ENCODE measurements around the gene FREY1. TPM values are rescaled to one million over a fixed set of nuclear protein-coding genes. Genes with fewer than 3 reads are reported as not detected.

Gene FREY1
- total and polyA plus RNA-seq, 9 of the 15 experiments (the other 6 are each of a cell fraction or from before 2014, with no cell fraction given), result 0.25 to 1.5 (median 1.1) TPM; not detected in 5

DNA sequence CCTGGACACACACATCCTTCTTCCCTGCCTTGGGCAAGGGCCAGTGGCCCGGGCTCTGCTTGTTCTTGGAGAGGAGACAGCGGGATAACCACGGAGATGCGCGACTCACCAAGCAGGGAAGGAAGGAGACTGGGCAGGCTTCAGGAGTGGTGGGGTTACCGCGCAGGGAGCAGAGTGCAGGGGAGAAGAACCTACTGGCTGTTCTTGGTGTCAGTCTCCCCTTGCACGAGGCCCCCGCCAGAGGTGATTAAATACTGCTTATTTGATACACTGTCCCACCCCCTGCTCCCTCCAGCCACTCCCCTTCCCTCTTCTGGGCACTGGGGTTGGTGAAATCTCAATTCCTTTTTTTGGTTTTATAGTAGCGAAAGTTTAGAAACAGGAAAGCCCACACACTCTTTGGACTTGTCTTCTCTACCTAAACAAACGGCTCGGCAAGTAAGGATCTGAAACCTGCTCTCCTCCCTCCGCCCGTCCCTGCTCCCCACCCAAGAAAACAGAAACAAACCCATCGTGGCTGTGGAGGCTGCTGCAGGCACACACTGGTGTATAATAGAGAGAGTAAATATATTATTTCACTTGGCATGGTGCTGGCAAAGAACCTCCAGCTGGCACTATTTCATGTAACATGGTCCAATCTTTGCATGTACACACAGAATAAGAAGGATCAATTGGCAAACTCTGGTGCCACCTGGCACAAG is 26.2 kb upstream of the FREY1 start:
- H3K9me3 ChIP-seq (replicated peaks; ENCODE audit: control insufficient read depth, insufficient read depth, low read depth, low read length), result no peaks in the 10 kb centered on the region
- no peaks in the 10 kb centered on the region; the same call in 1 of the 2 replicates for H4K20me1 ChIP-seq (replicated peaks; ENCODE audit: control insufficient read depth, insufficient read depth, low read length)
- DNase-seq (ENCODE audit: extremely low read depth in 1 of 4, low spot score in 3 of 4) (no peak), ATAC-seq (no peak), FAIRE-seq (no peak)
- no peak overlapping the region for H3K4me3 ChIP-seq
- BruUV-seq (replicated peaks), result TSS peak; percentile 39
- H3K36me3 ChIP-seq (ENCODE audit: control insufficient read depth, insufficient read depth, low read length), result peaks cover 49% of the 10 kb centered on the region; the same call in 2 of the 3 replicates
- no peak overlapping the region for H2AFZ ChIP-seq (ENCODE audit: low read depth, low read length)
- TF ChIP-seq LARP7 (IDR thresholded peaks at IDR 0.05), result no peak
- TF ChIP-seq ZBTB33 (CRISPR knock-in tag; IDR thresholded peaks at IDR 0.05), result 0 out of 2 replicates have a peak, but pooled peaks have one; percentile 11
- TF ChIP-seq YY1 (IDR thresholded peaks at IDR 0.05; ENCODE audit: borderline replicate concordance in 1 of 3, control insufficient read depth in 1 of 3, extremely low read depth in 1 of 3, insufficient read depth in 3 of 3, insufficient read length in 1 of 3, insufficient replicate concordance in 2 of 3, low read depth in 1 of 3, low read length in 2 of 3), result no peak
- TF ChIP-seq, protein P1, sequence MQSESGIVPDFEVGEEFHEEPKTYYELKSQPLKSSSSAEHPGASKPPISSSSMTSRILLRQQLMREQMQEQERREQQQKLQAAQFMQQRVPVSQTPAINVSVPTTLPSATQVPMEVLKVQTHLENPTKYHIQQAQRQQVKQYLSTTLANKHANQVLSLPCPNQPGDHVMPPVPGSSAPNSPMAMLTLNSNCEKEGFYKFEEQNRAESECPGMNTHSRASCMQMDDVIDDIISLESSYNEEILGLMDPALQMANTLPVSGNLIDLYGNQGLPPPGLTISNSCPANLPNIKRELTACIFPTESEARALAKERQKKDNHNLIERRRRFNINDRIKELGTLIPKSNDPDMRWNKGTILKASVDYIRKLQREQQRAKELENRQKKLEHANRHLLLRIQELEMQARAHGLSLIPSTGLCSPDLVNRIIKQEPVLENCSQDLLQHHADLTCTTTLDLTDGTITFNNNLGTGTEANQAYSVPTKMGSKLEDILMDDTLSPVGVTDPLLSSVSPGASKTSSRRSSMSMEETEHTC (IDR thresholded peaks at IDR 0.05), result no peak
- no peak for TF ChIP-seq SUPT5H (IDR thresholded peaks at IDR 0.05)
- ChIA-PET CTCF (ENCODE audit: low intra/inter-chr PET ratio) (no interaction called here), POLR2A (interaction anchor here (0.6 kb wide), 1 partner anchor 16 kb away, joined by 3 read pairs; no protein-coding TSS in a partner anchor)
- intact Hi-C loops (cut with micrococcal nuclease), result no loop called here
- H3K9me1 ChIP-seq (ENCODE audit: control insufficient read depth, insufficient read depth, low read length), result no peaks in the 10 kb centered on the region
- WGBS (ENCODE audit: insufficient coverage, low coverage, missing lambda C conversion rate), result 74% methylated on average over 14 of the region's 15 CpGs
- no peaks in the 10 kb centered on the region for H3K79me2 ChIP-seq (ENCODE audit: control insufficient read depth, insufficient read depth, low read length)
- 0 out of 4 replicates have a peak overlapping the region, but pooled peaks of 1 of the 2 experiments have one; percentile 36 for H3K9ac ChIP-seq (ENCODE audit: insufficient read depth in 1 of 2, low read depth in 2 of 2, low read length in 2 of 2)
- H3K4me1 ChIP-seq (replicated peaks in 1 of 2; ENCODE audit: control insufficient read depth in 2 of 2, insufficient read depth in 2 of 2, low read length in 2 of 2), result peaks cover 5 to 33% of the 10 kb centered on the region in 2 experiments; a peak in 3 of 5 replicates
- no peak overlapping the region for H3K4me2 ChIP-seq (ENCODE audit: insufficient read depth, low read length)
- no peak overlapping the region for H3K27ac ChIP-seq (ENCODE audit: extremely low read depth, low read depth, low read length)
- no peaks in the 10 kb centered on the region for H3K27me3 ChIP-seq (ENCODE audit: control insufficient read depth in 2 of 2, insufficient read depth in 2 of 2, low read length in 2 of 2)
- in situ Hi-C loops (cut with MboI), result no loop called here

Measured in K562 (cell line).